ENCODE measurements around the gene CD4.
"Not testable (repeated sequence)": the region's sequence is repeated elsewhere in the genome, so short reads cannot be mapped to it uniquely, and the experiment has no call there.

CD4 gene

GRCh38 chr12:6852651-6853354 lies 63.5 kb downstream of the CD4 start:
- peak overlapping the region; percentile 57; the same call in 1 of the 2 replicates for H3K9ac ChIP-seq (ENCODE audit: low read depth, low read length)
- H3K9me3 ChIP-seq (ENCODE audit: insufficient read depth, low read depth, low read length), result no peaks in the 10 kb centered on the region
- peaks cover 50% of the 10 kb centered on the region for H3K36me3 ChIP-seq (ENCODE audit: insufficient read depth, low read length)
- peaks cover 10% of the 10 kb centered on the region for H3K4me1 ChIP-seq (ENCODE audit: insufficient read depth, low read length)
- H3K27ac ChIP-seq (ENCODE audit: low read depth, low read length), result peak overlapping the region; percentile 57; the same call in 1 of the 2 replicates
- peak overlapping the region; percentile 70 for H3K4me3 ChIP-seq (ENCODE audit: low read length)
- 3% methylated on average over 16 of the region's 18 CpGs for WGBS
- no peaks in the 10 kb centered on the region for H3K27me3 ChIP-seq (ENCODE audit: insufficient read depth, low read length)

- peak overlapping the region; percentile 57; the same call in 1 of the 2 replicates for H3K9ac ChIP-seq (ENCODE audit: low read depth, low read length)
- H3K27ac ChIP-seq (ENCODE audit: low read depth, low read length), result no peak overlapping the region
- 92% methylated on average over 1 of the region's 1 CpG for WGBS
- H3K27me3 ChIP-seq (ENCODE audit: insufficient read depth, low read length), result no peaks in the 10 kb centered on the region
- H3K36me3 ChIP-seq (ENCODE audit: insufficient read depth, low read length), result peaks cover 51% of the 10 kb centered on the region
- peak overlapping the region; percentile 70; the same call in 1 of the 2 replicates for H3K4me3 ChIP-seq (ENCODE audit: low read length)
- peaks cover 10% of the 10 kb centered on the region for H3K4me1 ChIP-seq (ENCODE audit: insufficient read depth, low read length)
- H3K9me3 ChIP-seq (ENCODE audit: insufficient read depth, low read depth, low read length), result no peaks in the 10 kb centered on the region
These were observed 64.3 kb downstream of the CD4 start for GRCh38 chr12:6853626-6854025.

GRCh38 chr12:6854036-6854435 lies 64.7 kb downstream of the CD4 start:
- Histone ChIP-seq H3K9me3 (ENCODE audit: insufficient read depth, low read depth, low read length) (no peaks in the 10 kb centered on the region), H3K4me3 (ENCODE audit: low read length) (no peak overlapping the region), H3K27ac (ENCODE audit: low read depth, low read length) (no peak overlapping the region; the same call in 1 of the 2 replicates), H3K9ac (ENCODE audit: low read depth, low read length) (no peak overlapping the region), H3K36me3 (ENCODE audit: insufficient read depth, low read length) (peaks cover 51% of the 10 kb centered on the region), H3K4me1 (ENCODE audit: insufficient read depth, low read length) (peaks cover 10% of the 10 kb centered on the region), H3K27me3 (ENCODE audit: insufficient read depth, low read length) (no peaks in the 10 kb centered on the region)
- WGBS, result 91% methylated on average over 6 of the region's 6 CpGs

- Histone ChIP-seq H3K27me3 (ENCODE audit: insufficient read depth, low read length) (no peaks in the 10 kb centered on the region), H3K9me3 (ENCODE audit: insufficient read depth, low read depth, low read length) (no peaks in the 10 kb centered on the region), H3K36me3 (ENCODE audit: insufficient read depth, low read length) (peaks cover 50% of the 10 kb centered on the region), H3K4me1 (ENCODE audit: insufficient read depth, low read length) (peaks cover 8% of the 10 kb centered on the region), H3K4me3 (ENCODE audit: low read length) (no peak overlapping the region), H3K9ac (ENCODE audit: low read depth, low read length) (no peak overlapping the region), H3K27ac (ENCODE audit: low read depth, low read length) (no peak overlapping the region)
- WGBS, result 95% methylated on average over 14 of the region's 14 CpGs
These were observed 66.0 kb downstream of the CD4 start for GRCh38 chr12:6855322-6855721.

GRCh38 chr12:6858799-6859198 lies 69.5 kb downstream of the CD4 start:
- WGBS, result 100% methylated on average over 1 of the region's 2 CpGs
- H3K4me3 ChIP-seq (ENCODE audit: low read length), result no peak overlapping the region
- no peaks in the 10 kb centered on the region for H3K27me3 ChIP-seq (ENCODE audit: insufficient read depth, low read length)
- no peaks in the 10 kb centered on the region for H3K9me3 ChIP-seq (ENCODE audit: insufficient read depth, low read depth, low read length)
- no peak overlapping the region for H3K9ac ChIP-seq (ENCODE audit: low read depth, low read length)
- H3K27ac ChIP-seq (ENCODE audit: low read depth, low read length), result no peak overlapping the region
- H3K4me1 ChIP-seq (ENCODE audit: insufficient read depth, low read length), result 0 out of 2 replicates have a peak, but pooled peaks cover under 1% of the 10 kb centered on the region
- peaks cover 85% of the 10 kb centered on the region for H3K36me3 ChIP-seq (ENCODE audit: insufficient read depth, low read length)

GRCh38 chr12:6860116-6860515 lies 70.8 kb downstream of the CD4 start:
- Histone ChIP-seq H3K4me3 (ENCODE audit: low read length) (no peak overlapping the region), H3K27me3 (ENCODE audit: insufficient read depth, low read length) (no peaks in the 10 kb centered on the region), H3K9ac (ENCODE audit: low read depth, low read length) (no peak overlapping the region), H3K9me3 (ENCODE audit: insufficient read depth, low read depth, low read length) (no peaks in the 10 kb centered on the region), H3K4me1 (ENCODE audit: insufficient read depth, low read length) (no peaks in the 10 kb centered on the region), H3K27ac (ENCODE audit: low read depth, low read length) (no peak overlapping the region), H3K36me3 (ENCODE audit: insufficient read depth, low read length) (peaks cover 94% of the 10 kb centered on the region)
- WGBS, result 95% methylated on average over 9 of the region's 9 CpGs

GRCh38 chr12:6860942-6861341 lies 71.6 kb downstream of the CD4 start:
- Histone ChIP-seq H3K4me1 (ENCODE audit: insufficient read depth, low read length) (0 out of 2 replicates have a peak, but pooled peaks cover 3% of the 10 kb centered on the region), H3K27ac (ENCODE audit: low read depth, low read length) (no peak overlapping the region), H3K27me3 (ENCODE audit: insufficient read depth, low read length) (no peaks in the 10 kb centered on the region), H3K4me3 (ENCODE audit: low read length) (no peak overlapping the region), H3K36me3 (ENCODE audit: insufficient read depth, low read length) (peaks cover 93% of the 10 kb centered on the region), H3K9ac (ENCODE audit: low read depth, low read length) (no peak overlapping the region), H3K9me3 (ENCODE audit: insufficient read depth, low read depth, low read length) (no peaks in the 10 kb centered on the region)
- WGBS, result 95% methylated on average over 7 of the region's 7 CpGs

GRCh38 chr12:6861391-6861790 lies 72.1 kb downstream of the CD4 start:
- Histone ChIP-seq H3K9me3 (ENCODE audit: insufficient read depth, low read depth, low read length) (no peaks in the 10 kb centered on the region), H3K27me3 (ENCODE audit: insufficient read depth, low read length) (no peaks in the 10 kb centered on the region), H3K4me3 (ENCODE audit: low read length) (no peak overlapping the region), H3K4me1 (ENCODE audit: insufficient read depth, low read length) (0 out of 2 replicates have a peak, but pooled peaks cover 6% of the 10 kb centered on the region), H3K36me3 (ENCODE audit: insufficient read depth, low read length) (peaks cover 88% of the 10 kb centered on the region), H3K27ac (ENCODE audit: low read depth, low read length) (no peak overlapping the region), H3K9ac (ENCODE audit: low read depth, low read length) (no peak overlapping the region)
- 95% methylated on average over 9 of the region's 9 CpGs for WGBS

GRCh38 chr12:6863033-6863432 lies 73.7 kb downstream of the CD4 start:
- Histone ChIP-seq H3K9ac (ENCODE audit: low read depth, low read length) (no peak overlapping the region), H3K27me3 (ENCODE audit: insufficient read depth, low read length) (no peaks in the 10 kb centered on the region), H3K4me3 (ENCODE audit: low read length) (no peak overlapping the region), H3K4me1 (ENCODE audit: insufficient read depth, low read length) (0 out of 2 replicates have a peak, but pooled peaks cover 10% of the 10 kb centered on the region), H3K27ac (ENCODE audit: low read depth, low read length) (no peak overlapping the region), H3K9me3 (ENCODE audit: insufficient read depth, low read depth, low read length) (no peaks in the 10 kb centered on the region), H3K36me3 (ENCODE audit: insufficient read depth, low read length) (peaks cover 72% of the 10 kb centered on the region)
- WGBS, result 93% methylated on average over 11 of the region's 11 CpGs

GRCh38 chr12:6863586-6864321 lies 74.4 kb downstream of the CD4 start:
- H3K9ac ChIP-seq (ENCODE audit: low read depth, low read length), result no peak overlapping the region
- H3K36me3 ChIP-seq (ENCODE audit: insufficient read depth, low read length), result peaks cover 70% of the 10 kb centered on the region
- no peaks in the 10 kb centered on the region for H3K27me3 ChIP-seq (ENCODE audit: insufficient read depth, low read length)
- H3K4me1 ChIP-seq (ENCODE audit: insufficient read depth, low read length), result 0 out of 2 replicates have a peak, but pooled peaks cover 12% of the 10 kb centered on the region
- H3K9me3 ChIP-seq (ENCODE audit: insufficient read depth, low read depth, low read length), result no peaks in the 10 kb centered on the region
- no peak overlapping the region for H3K27ac ChIP-seq (ENCODE audit: low read depth, low read length)
- no peak overlapping the region for H3K4me3 ChIP-seq (ENCODE audit: low read length)
- 96% methylated on average over 16 of the region's 16 CpGs for WGBS

GRCh38 chr12:6865307-6865706 lies 76.0 kb downstream of the CD4 start:
- not testable (repeated sequence) for H3K9ac ChIP-seq (ENCODE audit: low read depth, low read length); H3K27ac ChIP-seq (ENCODE audit: low read depth, low read length); H3K27me3 ChIP-seq (ENCODE audit: insufficient read depth, low read length); H3K4me3 ChIP-seq (ENCODE audit: low read length); H3K9me3 ChIP-seq (ENCODE audit: insufficient read depth, low read depth, low read length)
- H3K36me3 ChIP-seq (ENCODE audit: insufficient read depth, low read length), result peaks cover 72% of the 10 kb centered on the region
- H3K4me1 ChIP-seq (ENCODE audit: insufficient read depth, low read length), result peaks cover 21% of the 10 kb centered on the region; the same call in 1 of the 2 replicates
- WGBS, result 97% methylated on average over 5 of the region's 5 CpGs
